H1 (cell line): ENCODE results near the gene PRRX1. TPM values are rescaled to one million over a fixed set of nuclear protein-coding genes. Genes with fewer than 3 reads are reported as not detected.

Source experiments
- CTCF ChIA-PET: fragments of 300-600 bp; sonication (Branson Sonifier 250); formaldehyde crosslinking; loops from one replicate; lab custom pipeline; 2021; ENCODE audit not compliant: partially characterized antibody; lab: Charles Lee
- POLR2A ChIA-PET: fragments of 300-600 bp; sonication (Branson Sonifier 250); formaldehyde crosslinking; loops from one replicate; lab custom pipeline; 2021; ENCODE audit warnings: inconsistent platforms; ENCODE audit not compliant: partially characterized antibody; lab: Charles Lee
- DNase-seq, 2 experiments: peaks; one replicate each; pipeline versions ENCODE4 v3.0.0 to v3.0.0-alpha.2; 2010 to 2022; ENCODE audit warnings: low spot score in 2 of 2, low read depth in 1 of 2, mixed read lengths in 1 of 2
- FAIRE-seq: peaks from 2 replicates; lab custom pipeline; 2011; peaks lifted over from hg19 to GRCh38; lab: Jason Lieb, UNC
- H2AFZ ChIP-seq: 2 replicates; pipeline ENCODE4 v1.8.1; 2012; ENCODE audit warnings: low read length, inconsistent platforms
- H2AK5ac ChIP-seq: 2 replicates; pipeline ENCODE4 v1.6.1; 2013; ENCODE audit warnings: low read depth, low read length
- H2BK120ac ChIP-seq: replicated peaks from 2 replicates; pipeline ENCODE3; 2013; ENCODE audit warnings: low read depth, low read length, inconsistent platforms
- H2BK12ac ChIP-seq: 2 replicates; pipeline ENCODE4 v1.6.1; 2013; ENCODE audit warnings: low read depth, low read length
- H2BK15ac ChIP-seq: 2 replicates; pipeline ENCODE4 v1.6.1; 2013; ENCODE audit warnings: low read length
- H2BK20ac ChIP-seq: 2 replicates; pipeline ENCODE4 v1.6.1; 2013; ENCODE audit warnings: low read length
- H2BK5ac ChIP-seq: 2 replicates; pipeline ENCODE4 v1.6.1; 2013; ENCODE audit warnings: low read depth, low read length
- H3K14ac ChIP-seq: 2 replicates; pipeline ENCODE4 v1.6.1; 2013; ENCODE audit warnings: inconsistent platforms; ENCODE audit not compliant: insufficient read length
- H3K18ac ChIP-seq: 2 replicates; pipeline ENCODE4 v1.6.1; 2013; ENCODE audit warnings: low read length; ENCODE audit errors: extremely low read depth
- H3K23ac ChIP-seq: 2 replicates; pipeline ENCODE4 v1.6.1; 2013; ENCODE audit warnings: inconsistent platforms; ENCODE audit not compliant: insufficient read length
- H3K23me2 ChIP-seq: 2 replicates; pipeline ENCODE4 v1.6.1; 2013; ENCODE audit warnings: low read depth, low read length
- H3K27ac ChIP-seq: 2 replicates; pipeline ENCODE4 v1.6.1; 2011; ENCODE audit warnings: low read depth, low read length, inconsistent platforms
- H3K27me3 ChIP-seq, 4 experiments: replicated peaks in 1 of 4; 1 replicate in 1 of 4; 2 replicates in 3 of 4; pipeline versions ENCODE4 v1.6.1 to v1.8.1; 2011 to 2013; ENCODE audit warnings: low read length in 3 of 4, mild to moderate bottlenecking in 3 of 4, inconsistent platforms in 2 of 4, mixed read lengths in 2 of 4, moderate library complexity in 1 of 4; ENCODE audit not compliant: control insufficient read depth in 3 of 4, insufficient read depth in 3 of 4; ENCODE audit errors: extremely low read depth in 1 of 4
- H3K36me3 ChIP-seq, 4 experiments: 2 replicates each; pipeline versions ENCODE4 v1.6.1 to v1.8.1; 2011 to 2013; ENCODE audit warnings: mild to moderate bottlenecking in 4 of 4, low read length in 3 of 4, moderate library complexity in 2 of 4, control low read depth in 1 of 4, inconsistent platforms in 1 of 4; ENCODE audit not compliant: insufficient read depth in 4 of 4, control insufficient read depth in 2 of 4
- H3K4ac ChIP-seq: replicated peaks from 2 replicates; pipeline ENCODE3; 2013; ENCODE audit warnings: low read length, low read depth, mixed read lengths, inconsistent platforms; ENCODE audit not compliant: insufficient read length
- H3K4me1 ChIP-seq, 4 experiments: replicated peaks in 1 of 4; 1 replicate in 1 of 4; 2 replicates in 3 of 4; pipeline versions ENCODE4 v1.6.1 to v1.8.1; 2011 to 2013; ENCODE audit warnings: low read length in 3 of 4, inconsistent platforms in 2 of 4, mixed read lengths in 1 of 4; ENCODE audit not compliant: insufficient read depth in 4 of 4, control insufficient read depth in 3 of 4
- H3K4me2 ChIP-seq, 2 experiments: 2 replicates each; pipeline versions ENCODE4 v1.6.1 to v1.8.1; 2011 to 2013; ENCODE audit warnings: low read depth in 2 of 2, low read length in 2 of 2, control low read depth in 1 of 2, inconsistent platforms in 1 of 2, mild to moderate bottlenecking in 1 of 2; ENCODE audit not compliant: insufficient read depth in 1 of 2
- H3K4me3 ChIP-seq, 4 experiments: fragments of 200-600, 300-600 bp in 1 of 4; sonication (generic), shearing (Covaris generic), sonication (Bioruptor Twin) in 1 of 4; 2 replicates each; pipeline versions ENCODE4 v1.5.1 to v1.8.1; 2011 to 2016; ENCODE audit warnings: low read length in 4 of 4, low read depth in 3 of 4, control low read depth in 2 of 4, inconsistent platforms in 2 of 4, mild to moderate bottlenecking in 2 of 4, mixed read lengths in 1 of 4, moderate library complexity in 1 of 4; ENCODE audit not compliant: insufficient read depth in 2 of 4; ENCODE audit errors: extremely low read depth in 1 of 4
- H3K56ac ChIP-seq: replicated peaks from 2 replicates; pipeline ENCODE3; 2013; ENCODE audit warnings: low read depth, mild to moderate bottlenecking, mixed read lengths, low read length, inconsistent platforms; ENCODE audit not compliant: insufficient read length
- H3K79me1 ChIP-seq: 2 replicates; pipeline ENCODE4 v1.6.1; 2013; ENCODE audit warnings: low read depth, low read length, control low read depth
- H3K79me2 ChIP-seq, 2 experiments: 2 replicates each; pipeline versions ENCODE4 v1.6.1 to v1.8.1; 2012 to 2013; ENCODE audit warnings: low read length in 2 of 2, mild to moderate bottlenecking in 2 of 2, inconsistent platforms in 1 of 2; ENCODE audit not compliant: insufficient read depth in 2 of 2, control insufficient read depth in 1 of 2
- H3K9ac ChIP-seq, 4 experiments: replicated peaks in 1 of 4; 1 replicate in 1 of 4; 2 replicates in 3 of 4; pipeline versions ENCODE4 v1.6.1 to v1.8.1; 2011 to 2013; ENCODE audit warnings: low read depth in 3 of 4, low read length in 3 of 4, control low read depth in 2 of 4, mild to moderate bottlenecking in 2 of 4, moderate library complexity in 2 of 4, inconsistent platforms in 1 of 4; ENCODE audit errors: extremely low read depth in 1 of 4
- H3K9me3 ChIP-seq, 2 experiments: 2 replicates each; pipeline versions ENCODE4 v1.6.1 to v1.8.1; 2012 to 2013; ENCODE audit warnings: mild to moderate bottlenecking in 2 of 2, moderate library complexity in 2 of 2, control low read depth in 1 of 2, inconsistent platforms in 1 of 2, low read depth in 1 of 2, low read length in 1 of 2, mixed read lengths in 1 of 2; ENCODE audit not compliant: insufficient read depth in 2 of 2
- H4K20me1 ChIP-seq, 2 experiments: replicated peaks in 1 of 2; 2 replicates each; pipeline versions ENCODE3 to v1.8.1; 2011 to 2013; ENCODE audit warnings: inconsistent platforms in 2 of 2, low read length in 2 of 2, mild to moderate bottlenecking in 1 of 2; ENCODE audit not compliant: insufficient read depth in 2 of 2, control insufficient read depth in 1 of 2
- H4K5ac ChIP-seq: 2 replicates; pipeline ENCODE4 v1.6.1; 2013; ENCODE audit warnings: low read length, low read depth, mixed read lengths, inconsistent platforms; ENCODE audit not compliant: insufficient read length
- H4K8ac ChIP-seq: 2 replicates; pipeline ENCODE4 v1.8.0; 2013; ENCODE audit warnings: mild to moderate bottlenecking, moderate library complexity, low read length, inconsistent platforms; ENCODE audit not compliant: insufficient read depth; ENCODE audit errors: extremely low read depth
- H4K91ac ChIP-seq: replicated peaks from 2 replicates; pipeline ENCODE3; 2013; ENCODE audit warnings: low read length, mixed read lengths, inconsistent platforms; ENCODE audit not compliant: insufficient read length
- GTF2F1 ChIP-seq: IDR thresholded peaks from 2 replicates; pipeline ENCODE4 v1.6.1; 2012; ENCODE audit warnings: low read depth, low read length, improper control_type of control experiment, borderline replicate concordance
- JUND ChIP-seq: IDR thresholded peaks from 2 replicates; pipeline ENCODE4 v1.6.1; 2011; ENCODE audit warnings: mild to moderate bottlenecking, improper control_type of control experiment, low read length
- KDM4A ChIP-seq: IDR thresholded peaks from one replicate; pipeline ENCODE4 v1.7.1; 2012; ENCODE audit warnings: low read depth, mild to moderate bottlenecking, moderate library complexity, low read length, inconsistent platforms; ENCODE audit not compliant: severe bottlenecking
- MAFK ChIP-seq: IDR thresholded peaks from 2 replicates; pipeline ENCODE4 v1.6.1; 2012; ENCODE audit warnings: low read depth, mild to moderate bottlenecking, improper control_type of control experiment, low read length
- SIN3A ChIP-seq, 2 experiments: IDR thresholded peaks in 1 of 2; conservative IDR thresholded peaks in 1 of 2; 2 replicates each; pipeline ENCODE4 v1.6.1; 2011 to 2012; ENCODE audit warnings: low read length in 2 of 2, improper control_type of control experiment in 1 of 2, low read depth in 1 of 2, mild to moderate bottlenecking in 1 of 2
- TEAD4 ChIP-seq: IDR thresholded peaks from 2 replicates; pipeline ENCODE4 v1.6.1; 2012; ENCODE audit warnings: low read depth, low read length, inconsistent platforms, mixed read lengths
- WGBS, 2 experiments: shearing (Covaris generic) in 1 of 2; methylation state at CpG; one replicate each; pipeline versions ENCODE4 v1.1.6 to v1.1.7; 2013 to 2015; ENCODE audit warnings: low lambda C conversion rate in 2 of 2, mixed read lengths in 2 of 2, inconsistent platforms in 1 of 2, low coverage in 1 of 2, missing lambda C conversion rate in 1 of 2; ENCODE audit not compliant: insufficient replicate concordance in 2 of 2, insufficient coverage in 1 of 2, insufficient read length in 1 of 2; ENCODE audit errors: extremely low coverage in 1 of 2, missing lambda C conversion rate in 1 of 2; 5-methylcytosine and 5-hydroxymethylcytosine counted together
- polyA plus RNA-seq, 7 experiments: library from polyadenylated mRNA; depleted of rRNA in 3 of 7; stranded (reverse) in 5 of 7; unstranded in 2 of 7; fragments of >200 nt in 5 of 7; fragments of 200-250 nt in 2 of 7; gene quantifications; 1 replicate in 5 of 7; 2 replicates in 1 of 7; 4 replicates in 1 of 7; pipeline versions ENCODE4 v1.2.1 to v1.2.3, GENCODE V29; 2011 to 2013; ENCODE audit warnings: missing spikeins in 2 of 7, mixed read lengths in 2 of 7
- total RNA-seq: library from RNA; stranded (reverse); fragmentation: NEBNext Ultra II Directional; extraction: Animal tissue kit (Norgen Biotek cat#: 25700); gene quantifications from 2 replicates; pipeline ENCODE4 v1.2.1, GENCODE V29; 2021
- TF ChIP-seq, protein P1 (sequence below): IDR thresholded peaks from 2 replicates; pipeline ENCODE4 v1.6.1; 2011; ENCODE audit warnings: low read length, improper control_type of control experiment
- TF ChIP-seq, protein P2 (sequence below), 3 experiments: IDR thresholded peaks; 1 replicate in 2 of 3; 2 replicates in 1 of 3; pipeline versions ENCODE4 v1.5.1 to v1.6.1; 2011; ENCODE audit warnings: low read length in 3 of 3, mild to moderate bottlenecking in 3 of 3, inconsistent platforms in 2 of 3, low read depth in 1 of 3, moderate library complexity in 1 of 3; ENCODE audit not compliant: insufficient read depth in 1 of 3; ENCODE audit errors: control extremely low read depth in 1 of 3

PRRX1 gene
- total and polyA plus RNA-seq, 2 of the 8 experiments (the other 6 are each of a cell fraction or from before 2014, with no cell fraction given), result not detected

DNA sequence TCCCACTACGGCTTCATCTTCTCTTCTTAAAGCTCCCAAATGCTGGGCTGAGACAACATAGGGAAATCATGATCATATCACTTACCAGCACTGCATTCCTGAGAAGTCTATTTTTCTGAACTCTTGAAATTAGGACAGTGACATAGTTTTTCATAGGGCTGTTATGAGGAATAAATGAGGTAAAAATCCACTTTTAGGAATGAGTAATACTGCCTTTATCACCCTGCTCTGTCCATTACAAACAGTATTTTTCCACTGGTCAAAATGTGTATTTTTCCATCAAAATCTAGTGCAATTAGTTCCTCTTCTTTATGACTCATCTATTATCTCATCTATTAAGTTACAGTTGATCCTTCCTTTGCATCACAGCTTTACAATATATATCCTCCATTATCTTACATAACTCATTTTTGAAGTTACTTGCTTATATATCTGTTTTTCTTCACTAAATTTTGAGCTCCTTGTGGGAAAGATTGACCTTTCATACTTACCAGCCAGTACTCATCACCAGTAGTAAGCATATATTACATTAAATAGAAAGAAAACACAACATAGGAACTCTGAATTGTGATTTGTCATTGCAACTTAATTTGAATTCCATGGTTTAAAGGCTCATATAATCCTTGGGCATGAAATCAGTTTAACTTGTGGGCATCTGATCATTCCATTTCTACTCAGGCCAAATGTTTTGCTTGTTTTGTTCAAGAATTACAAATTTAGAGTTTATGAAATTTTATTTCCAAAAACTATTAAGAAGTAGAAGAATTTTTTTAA, 37.1 kb downstream of the PRRX1 start:
- Histone ChIP-seq H3K79me1 (no peaks in the 10 kb centered on the region), H3K18ac (no peak overlapping the region), H4K5ac (no peak overlapping the region), H2BK5ac (no peak overlapping the region), H3K27ac (no peak overlapping the region), H2BK15ac (no peak overlapping the region), H3K4me3 (no peak overlapping the region), H3K36me3 (no peaks in the 10 kb centered on the region), H3K4me2 (no peak overlapping the region), H3K56ac (no peak overlapping the region), H3K4ac (no peak overlapping the region), H4K20me1 (no peaks in the 10 kb centered on the region), H2AFZ (no peak overlapping the region), H2BK120ac (no peak overlapping the region), H4K8ac (no peak overlapping the region), H3K4me1 (no peaks in the 10 kb centered on the region), H2AK5ac (no peak overlapping the region), H3K9me3 (no peaks in the 10 kb centered on the region), H4K91ac (no peak overlapping the region), H2BK20ac (no peak overlapping the region), H3K27me3 (no peaks in the 10 kb centered on the region), H3K14ac (no peak overlapping the region), H2BK12ac (no peak overlapping the region), H3K79me2 (no peaks in the 10 kb centered on the region), H3K23me2 (no peaks in the 10 kb centered on the region), H3K23ac (no peak overlapping the region), H3K9ac (no peak overlapping the region)
- POLR2A ChIA-PET, result no interaction called here
- 100% methylated on average over 1 of the region's 1 CpG; no CpG with 5 or more reads in 1 of the 2 experiments for WGBS, 2 experiments
- DNase-seq (no peak), FAIRE-seq (no peak)
- CTCF ChIA-PET, result interaction anchor here (1.0 to 7.8 kb wide), 2 partner anchors 9 to 12 kb away, joined by 4 to 48 read pairs; no protein-coding TSS in a partner anchor
- TF ChIP-seq MAFK (no peak), TEAD4 (no peak), KDM4A (no peak), SIN3A (conservative IDR thresholded peaks at IDR 0.05 in 1 of 2, IDR thresholded peaks at IDR 0.05 in 1 of 2; ENCODE audit: low read depth in 1 of 2, low read length in 2 of 2) (no peak), GTF2F1 (no peak), JUND (no peak)
- TF ChIP-seq, protein P1, sequence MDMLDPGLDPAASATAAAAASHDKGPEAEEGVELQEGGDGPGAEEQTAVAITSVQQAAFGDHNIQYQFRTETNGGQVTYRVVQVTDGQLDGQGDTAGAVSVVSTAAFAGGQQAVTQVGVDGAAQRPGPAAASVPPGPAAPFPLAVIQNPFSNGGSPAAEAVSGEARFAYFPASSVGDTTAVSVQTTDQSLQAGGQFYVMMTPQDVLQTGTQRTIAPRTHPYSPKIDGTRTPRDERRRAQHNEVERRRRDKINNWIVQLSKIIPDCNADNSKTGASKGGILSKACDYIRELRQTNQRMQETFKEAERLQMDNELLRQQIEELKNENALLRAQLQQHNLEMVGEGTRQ, result no peak
- TF ChIP-seq, protein P2, sequence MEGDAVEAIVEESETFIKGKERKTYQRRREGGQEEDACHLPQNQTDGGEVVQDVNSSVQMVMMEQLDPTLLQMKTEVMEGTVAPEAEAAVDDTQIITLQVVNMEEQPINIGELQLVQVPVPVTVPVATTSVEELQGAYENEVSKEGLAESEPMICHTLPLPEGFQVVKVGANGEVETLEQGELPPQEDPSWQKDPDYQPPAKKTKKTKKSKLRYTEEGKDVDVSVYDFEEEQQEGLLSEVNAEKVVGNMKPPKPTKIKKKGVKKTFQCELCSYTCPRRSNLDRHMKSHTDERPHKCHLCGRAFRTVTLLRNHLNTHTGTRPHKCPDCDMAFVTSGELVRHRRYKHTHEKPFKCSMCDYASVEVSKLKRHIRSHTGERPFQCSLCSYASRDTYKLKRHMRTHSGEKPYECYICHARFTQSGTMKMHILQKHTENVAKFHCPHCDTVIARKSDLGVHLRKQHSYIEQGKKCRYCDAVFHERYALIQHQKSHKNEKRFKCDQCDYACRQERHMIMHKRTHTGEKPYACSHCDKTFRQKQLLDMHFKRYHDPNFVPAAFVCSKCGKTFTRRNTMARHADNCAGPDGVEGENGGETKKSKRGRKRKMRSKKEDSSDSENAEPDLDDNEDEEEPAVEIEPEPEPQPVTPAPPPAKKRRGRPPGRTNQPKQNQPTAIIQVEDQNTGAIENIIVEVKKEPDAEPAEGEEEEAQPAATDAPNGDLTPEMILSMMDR (IDR thresholded peaks at IDR 0.05; ENCODE audit: control extremely low read depth in 1 of 3, insufficient read depth in 1 of 3, low read depth in 1 of 3, low read length in 3 of 3), result no peak
